Activated CD8-positive, alpha-beta memory T cell treated with anti-CD3 and anti-CD28 coated beads, Interleukin-2, amount 50 U/mL, for 48 hours (primary cell): ENCODE measurements around the gene MVK.

ENCODE experiments used
- DNase-seq: peaks from one replicate; pipeline ENCODE4 v3.0.0-alpha.2; 2020

Gene MVK

GRCh38 chr12:109547286-109547685 is 26.3 kb upstream of the MVK start:
- no peak for DNase-seq

GRCh38 chr12:109548258-109548657 is 25.3 kb upstream of the MVK start:
- DNase-seq, result no peak

GRCh38 chr12:109549613-109550270 is 23.9 kb upstream of the MVK start:
- no peak for DNase-seq

GRCh38 chr12:109550281-109550680 is 23.3 kb upstream of the MVK start:
- no peak for DNase-seq

- no peak for DNase-seq
These were observed 22.5 kb upstream of the MVK start for GRCh38 chr12:109551108-109551507.

- no peak for DNase-seq
These were observed 20.6 kb upstream of the MVK start for GRCh38 chr12:109552971-109553370.

GRCh38 chr12:109553483-109553882 is 20.1 kb upstream of the MVK start:
- no peak for DNase-seq

- no peak for DNase-seq
These were observed 19.6 kb upstream of the MVK start for GRCh38 chr12:109553906-109554500.

- DNase-seq, result no peak
These were observed 18.8 kb upstream of the MVK start for GRCh38 chr12:109554761-109555160.

- DNase-seq, result no peak
These were observed 17.9 kb upstream of the MVK start for GRCh38 chr12:109555431-109556315.

GRCh38 chr12:109557200-109557599 is 16.4 kb upstream of the MVK start:
- no peak for DNase-seq

- no peak for DNase-seq
These were observed 15.8 kb upstream of the MVK start for GRCh38 chr12:109557805-109558204.

GRCh38 chr12:109558374-109559199 is 15.0 kb upstream of the MVK start:
- no peak for DNase-seq

GRCh38 chr12:109559200-109559505 is 14.4 kb upstream of the MVK start:
- DNase-seq, result no peak

GRCh38 chr12:109559601-109560000 is 14.0 kb upstream of the MVK start:
- DNase-seq, result no peak

- DNase-seq, result no peak
These were observed 12.5 kb upstream of the MVK start for GRCh38 chr12:109560867-109561710.

GRCh38 chr12:109561711-109562030 is 11.9 kb upstream of the MVK start:
- DNase-seq, result no peak

GRCh38 chr12:109562871-109563270 is 10.7 kb upstream of the MVK start:
- DNase-seq, result no peak

- DNase-seq, result no peak
These were observed 10.0 kb upstream of the MVK start for GRCh38 chr12:109563291-109564284.

GRCh38 chr12:109566424-109566823 is 7.2 kb upstream of the MVK start:
- DNase-seq, result no peak

- no peak for DNase-seq
These were observed 6.3 kb upstream of the MVK start for GRCh38 chr12:109567296-109567695.
